Neural progenitor cell (in vitro differentiated cells): ENCODE results near the gene OPRD1. TPM values are rescaled to one million over a fixed set of nuclear protein-coding genes. Genes with fewer than 3 reads are reported as not detected.

Source experiments
- DNase-seq: peaks from one replicate; pipeline ENCODE4 v3.0.0-alpha.2; 2016; ENCODE audit warnings: low spot score
- H2AFZ ChIP-seq: fragments of 200-600 bp; sonication (generic); replicated peaks from 2 replicates; pipeline ENCODE4 v1.6.1; 2016; ENCODE audit warnings: antibody characterized with exemption
- H3F3A ChIP-seq: fragments of 200-600 bp; sonication (generic); 2 replicates; pipeline ENCODE4 v1.6.1; 2016; ENCODE audit warnings: antibody characterized with exemption, low read depth
- H3K27ac ChIP-seq: fragments of 200-600 bp; sonication (generic); 2 replicates; pipeline ENCODE4 v1.5.1; 2016; ENCODE audit warnings: mild to moderate bottlenecking
- H3K27me3 ChIP-seq: fragments of 200-600 bp; sonication (generic); 2 replicates; pipeline ENCODE4 v1.6.1; 2016; ENCODE audit warnings: mild to moderate bottlenecking, moderate library complexity
- H3K36me3 ChIP-seq: fragments of 200-600 bp; sonication (generic); 2 replicates; pipeline ENCODE4 v1.5.1; 2016
- H3K4me1 ChIP-seq: fragments of 200-600 bp; sonication (generic); 2 replicates; pipeline ENCODE4 v1.6.1; 2016; ENCODE audit warnings: mixed run types
- H3K4me2 ChIP-seq: fragments of 200-600 bp; sonication (generic); 2 replicates; pipeline ENCODE4 v1.6.1; 2016
- H3K4me3 ChIP-seq: fragments of 200-600 bp; sonication (generic); 2 replicates; pipeline ENCODE4 v1.5.1; 2016
- H3K79me2 ChIP-seq: fragments of 200-600 bp; sonication (generic); 2 replicates; pipeline ENCODE4 v1.6.1; 2016; ENCODE audit warnings: low read depth
- H3K9ac ChIP-seq: fragments of 200-600 bp; sonication (generic); 2 replicates; pipeline ENCODE4 v1.6.1; 2016
- H3K9me3 ChIP-seq: fragments of 200-600 bp; sonication (generic); 2 replicates; pipeline ENCODE4 v1.5.1; 2016; ENCODE audit warnings: low read depth
- H4K20me1 ChIP-seq: fragments of 200-600 bp; sonication (generic); 2 replicates; pipeline ENCODE4 v1.6.1; 2016; ENCODE audit warnings: low read depth
- H3K27ac Mint-ChIP-seq: 3 replicates; pipeline ENCODE4 v1.8.0; 2021; ENCODE audit warnings: mixed read lengths
- H3K27me3 Mint-ChIP-seq: 2 replicates; pipeline ENCODE4 v1.8.0; 2022; ENCODE audit warnings: low read depth, mild to moderate bottlenecking, inconsistent platforms, moderate library complexity, mixed read lengths; ENCODE audit not compliant: insufficient read depth
- H3K36me3 Mint-ChIP-seq: 3 replicates; pipeline ENCODE4 v1.8.0; 2021; ENCODE audit warnings: mixed read lengths
- H3K4me1 Mint-ChIP-seq: 3 replicates; pipeline ENCODE4 v1.8.0; 2021; ENCODE audit warnings: mixed read lengths
- H3K4me3 Mint-ChIP-seq: 3 replicates; pipeline ENCODE4 v1.8.0; 2021; ENCODE audit warnings: mild to moderate bottlenecking, moderate library complexity, mixed read lengths
- H3K9me3 Mint-ChIP-seq: 3 replicates; pipeline ENCODE4 v1.8.0; 2020; ENCODE audit warnings: mixed read lengths
- EZH2 ChIP-seq: fragments of 200-600 bp; sonication (generic); IDR thresholded peaks from 2 replicates; pipeline ENCODE4 v1.6.1; 2017; ENCODE audit warnings: antibody characterized with exemption, mild to moderate bottlenecking, moderate library complexity
- EZH2phosphoT487 ChIP-seq: fragments of 200-600 bp; sonication (generic); IDR thresholded peaks from 2 replicates; pipeline ENCODE4 v1.6.1; 2017; ENCODE audit warnings: antibody characterized with exemption
- total RNA-seq: library from RNA; depleted of rRNA; stranded (reverse); fragments of >200 nt; gene quantifications from 2 replicates; pipeline ENCODE4 v1.2.3, GENCODE V29; 2015; ENCODE audit warnings: low replicate concordance
- TF ChIP-seq, protein P1 (sequence below): fragments of 200-600 bp; sonication (generic); IDR thresholded peaks from 2 replicates; pipeline ENCODE4 v1.5.1; 2017; ENCODE audit warnings: antibody characterized with exemption, mild to moderate bottlenecking

Gene OPRD1
- total RNA-seq, 1 donor from 2014 or later, result 0.37 TPM

DNA sequence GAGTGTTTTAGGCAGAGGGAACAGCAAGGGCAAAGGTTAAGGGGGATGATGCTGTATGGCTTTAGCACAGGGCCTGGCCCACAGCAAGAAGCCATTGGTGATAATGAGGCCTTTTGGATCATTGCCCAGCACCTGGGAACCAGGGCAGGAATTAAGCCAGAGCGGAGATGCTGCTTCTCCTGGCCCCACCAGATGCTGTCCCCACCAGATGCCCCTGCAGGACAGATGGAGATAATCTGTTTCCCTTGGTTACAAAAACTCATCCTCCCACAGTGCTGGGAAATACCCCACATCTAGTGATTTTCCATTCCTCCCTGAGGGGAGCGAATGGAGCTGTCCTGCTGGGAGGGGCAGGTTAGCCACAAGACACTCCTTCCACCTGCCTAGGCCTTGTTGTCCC lies 18.8 kb downstream of the OPRD1 start:
- H3K27ac Mint-ChIP-seq, result no peak overlapping the region

DNA sequence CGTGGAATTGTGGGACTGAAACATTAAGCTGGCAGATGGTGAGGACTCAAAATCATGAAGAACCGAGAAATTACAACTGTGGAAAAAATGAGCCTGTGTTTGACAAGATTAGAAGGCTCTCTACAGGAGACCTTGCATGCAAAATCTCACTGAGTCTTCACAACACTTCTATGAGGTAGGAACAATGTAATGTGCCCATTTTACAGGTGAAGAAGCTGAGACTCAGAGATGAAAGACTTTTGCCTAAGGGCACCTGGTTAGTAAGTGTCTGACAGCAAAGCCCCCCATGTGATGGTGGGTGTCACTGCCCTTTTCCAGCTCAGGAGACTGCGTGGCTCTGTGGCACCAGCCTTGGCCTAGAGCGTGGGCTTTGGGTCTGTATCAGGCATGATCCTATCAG lies 21.0 kb downstream of the OPRD1 start:
- Histone ChIP-seq H3K9ac (no peak overlapping the region), H3K79me2 (no peaks in the 10 kb centered on the region), H3K9me3 (no peaks in the 10 kb centered on the region), H3F3A (peaks cover 3% of the 10 kb centered on the region), H3K4me3 (no peak overlapping the region), H3K36me3 (no peaks in the 10 kb centered on the region), H2AFZ (no peak overlapping the region), H3K27ac (no peak overlapping the region), H3K27me3 (no peaks in the 10 kb centered on the region), H4K20me1 (no peaks in the 10 kb centered on the region), H3K4me1 (no peaks in the 10 kb centered on the region), H3K4me2 (no peak overlapping the region)
- Mint-ChIP-seq H3K4me1 (peaks cover 44% of the 10 kb centered on the region), H3K36me3 (no peaks in the 10 kb centered on the region), H3K27ac (no peak overlapping the region), H3K27me3 (peaks cover 12% of the 10 kb centered on the region), H3K9me3 (peaks cover 2% of the 10 kb centered on the region), H3K4me3 (no peak overlapping the region)
- TF ChIP-seq, protein P1, sequence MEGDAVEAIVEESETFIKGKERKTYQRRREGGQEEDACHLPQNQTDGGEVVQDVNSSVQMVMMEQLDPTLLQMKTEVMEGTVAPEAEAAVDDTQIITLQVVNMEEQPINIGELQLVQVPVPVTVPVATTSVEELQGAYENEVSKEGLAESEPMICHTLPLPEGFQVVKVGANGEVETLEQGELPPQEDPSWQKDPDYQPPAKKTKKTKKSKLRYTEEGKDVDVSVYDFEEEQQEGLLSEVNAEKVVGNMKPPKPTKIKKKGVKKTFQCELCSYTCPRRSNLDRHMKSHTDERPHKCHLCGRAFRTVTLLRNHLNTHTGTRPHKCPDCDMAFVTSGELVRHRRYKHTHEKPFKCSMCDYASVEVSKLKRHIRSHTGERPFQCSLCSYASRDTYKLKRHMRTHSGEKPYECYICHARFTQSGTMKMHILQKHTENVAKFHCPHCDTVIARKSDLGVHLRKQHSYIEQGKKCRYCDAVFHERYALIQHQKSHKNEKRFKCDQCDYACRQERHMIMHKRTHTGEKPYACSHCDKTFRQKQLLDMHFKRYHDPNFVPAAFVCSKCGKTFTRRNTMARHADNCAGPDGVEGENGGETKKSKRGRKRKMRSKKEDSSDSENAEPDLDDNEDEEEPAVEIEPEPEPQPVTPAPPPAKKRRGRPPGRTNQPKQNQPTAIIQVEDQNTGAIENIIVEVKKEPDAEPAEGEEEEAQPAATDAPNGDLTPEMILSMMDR, result no peak
- no peak for TF ChIP-seq EZH2
- TF ChIP-seq EZH2phosphoT487, result no peak
- no peak for DNase-seq

More for the DNA sequence above, 18.8 kb downstream of the OPRD1 start:
- Histone ChIP-seq H3F3A (peaks cover 3% of the 10 kb centered on the region), H3K9me3 (no peaks in the 10 kb centered on the region), H3K36me3 (no peaks in the 10 kb centered on the region), H4K20me1 (no peaks in the 10 kb centered on the region), H3K27ac (no peak overlapping the region), H2AFZ (no peak overlapping the region), H3K27me3 (no peaks in the 10 kb centered on the region), H3K4me1 (no peaks in the 10 kb centered on the region), H3K4me3 (no peak overlapping the region), H3K9ac (no peak overlapping the region), H3K4me2 (no peak overlapping the region), H3K79me2 (no peaks in the 10 kb centered on the region)
- H3K27me3 Mint-ChIP-seq, result peaks cover 15% of the 10 kb centered on the region
- no peaks in the 10 kb centered on the region for H3K9me3 Mint-ChIP-seq
- H3K4me1 Mint-ChIP-seq, result peaks cover 44% of the 10 kb centered on the region
- H3K4me3 Mint-ChIP-seq, result no peak overlapping the region
- H3K36me3 Mint-ChIP-seq, result no peaks in the 10 kb centered on the region
- TF ChIP-seq, protein P1, result no peak
- no peak for TF ChIP-seq EZH2phosphoT487
- no peak for TF ChIP-seq EZH2
- no peak for DNase-seq

DNA sequence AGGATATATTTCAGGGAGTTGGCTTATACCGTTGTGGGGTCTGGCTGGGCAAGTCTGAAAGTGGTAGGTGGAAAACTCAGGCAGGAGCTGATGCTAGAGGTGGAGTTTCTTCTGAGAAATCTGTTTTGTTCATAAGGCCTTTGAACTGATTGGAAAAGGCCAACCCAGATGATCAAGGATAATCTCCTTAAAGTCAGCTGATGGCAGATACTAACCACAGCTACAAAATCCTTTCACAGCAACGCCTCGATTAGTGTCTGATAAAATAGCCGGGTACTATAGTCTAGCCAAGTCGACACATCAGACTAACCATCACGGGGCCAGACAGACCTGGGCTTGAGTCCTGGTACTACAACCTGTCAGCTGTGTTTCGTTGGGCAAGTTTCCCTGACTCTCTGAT lies 21.4 kb downstream of the OPRD1 start:
- H3K79me2 ChIP-seq, result no peaks in the 10 kb centered on the region
- no peak overlapping the region for H2AFZ ChIP-seq
- peaks cover under 1% of the 10 kb centered on the region for H3F3A ChIP-seq
- no peaks in the 10 kb centered on the region for H3K36me3 ChIP-seq
- Mint-ChIP-seq H3K4me3 (no peak overlapping the region), H3K9me3 (peaks cover 2% of the 10 kb centered on the region), H3K36me3 (no peaks in the 10 kb centered on the region), H3K27ac (no peak overlapping the region), H3K27me3 (peaks cover 12% of the 10 kb centered on the region), H3K4me1 (peaks cover 41% of the 10 kb centered on the region)
- H3K4me2 ChIP-seq, result no peak overlapping the region
- H3K4me3 ChIP-seq, result no peak overlapping the region
- no peaks in the 10 kb centered on the region for H4K20me1 ChIP-seq
- TF ChIP-seq EZH2phosphoT487 (no peak), EZH2 (no peak)
- TF ChIP-seq, protein P1, result no peak
- no peaks in the 10 kb centered on the region for H3K9me3 ChIP-seq
- H3K4me1 ChIP-seq, result no peaks in the 10 kb centered on the region
- no peak overlapping the region for H3K9ac ChIP-seq
- no peaks in the 10 kb centered on the region for H3K27me3 ChIP-seq
- H3K27ac ChIP-seq, result no peak overlapping the region
- no peak for DNase-seq
